Calu3 (cell line): ENCODE measurements around the gene GAS6. TPM values are rescaled to one million over a fixed set of nuclear protein-coding genes. Genes with fewer than 3 reads are reported as not detected.

ENCODE experiments used
- BruUV-seq: library from RNA; stranded (reverse); fragments of 400-500 nt; replicated peaks from 2 replicates; lab custom pipeline; 2021; lab: Mats Ljungman, UMichigan
- CTCF ChIA-PET: fragments of 300-600 bp; sonication (Branson Sonifier 250); formaldehyde crosslinking; loops from one replicate; lab custom pipeline; 2022; ENCODE audit warnings: antibody characterized with exemption; lab: Charles Lee
- DNase-seq: peaks from one replicate; pipeline ENCODE4 v3.0.0; 2022
- H3K27ac Mint-ChIP-seq: one replicate; pipeline ENCODE4 v1.8.0; 2022; ENCODE audit warnings: mixed read lengths; ENCODE audit not compliant: unreplicated experiment
- H3K27me3 Mint-ChIP-seq: one replicate; pipeline ENCODE4 v1.8.0; 2022; ENCODE audit warnings: mixed read lengths; ENCODE audit not compliant: unreplicated experiment
- H3K36me3 Mint-ChIP-seq: one replicate; pipeline ENCODE4 v1.8.0; 2022; ENCODE audit warnings: mild to moderate bottlenecking, moderate library complexity, mixed read lengths; ENCODE audit not compliant: insufficient read depth, unreplicated experiment
- H3K4me1 Mint-ChIP-seq: one replicate; pipeline ENCODE4 v1.8.0; 2022; ENCODE audit warnings: mild to moderate bottlenecking, low read depth, mixed read lengths; ENCODE audit not compliant: unreplicated experiment
- H3K4me3 Mint-ChIP-seq: one replicate; pipeline ENCODE4 v1.8.0; 2022; ENCODE audit warnings: mild to moderate bottlenecking, low read depth, moderate library complexity, mixed read lengths; ENCODE audit not compliant: unreplicated experiment
- H3K9me3 Mint-ChIP-seq: one replicate; pipeline ENCODE4 v1.8.0; 2022; ENCODE audit warnings: low read depth, mixed read lengths; ENCODE audit not compliant: unreplicated experiment
- intact Hi-C: fragments of 100-400 bp; cut with micrococcal nuclease; formaldehyde crosslinking; loops from one replicate; pipeline ENCODE4 v1.10.0; 2022; ENCODE audit not compliant: unreplicated experiment
- total RNA-seq: library from RNA; stranded (reverse); gene quantifications from 2 replicates; pipeline ENCODE4 v1.2.3, GENCODE V29; 2022
- TF ChIP-seq, protein P1 (sequence below): fragments of 200-600 bp; IDR thresholded peaks from one replicate; pipeline ENCODE4 v1.8.0; 2022; ENCODE audit warnings: antibody characterized with exemption; ENCODE audit not compliant: unreplicated experiment

The GAS6 gene
- total RNA-seq, 1 experiment from 2014 or later, result 0.42 TPM

GRCh38 chr13:113785051-113786010 lies 78.5 kb downstream of the GAS6 start:
- TF ChIP-seq, protein P1, sequence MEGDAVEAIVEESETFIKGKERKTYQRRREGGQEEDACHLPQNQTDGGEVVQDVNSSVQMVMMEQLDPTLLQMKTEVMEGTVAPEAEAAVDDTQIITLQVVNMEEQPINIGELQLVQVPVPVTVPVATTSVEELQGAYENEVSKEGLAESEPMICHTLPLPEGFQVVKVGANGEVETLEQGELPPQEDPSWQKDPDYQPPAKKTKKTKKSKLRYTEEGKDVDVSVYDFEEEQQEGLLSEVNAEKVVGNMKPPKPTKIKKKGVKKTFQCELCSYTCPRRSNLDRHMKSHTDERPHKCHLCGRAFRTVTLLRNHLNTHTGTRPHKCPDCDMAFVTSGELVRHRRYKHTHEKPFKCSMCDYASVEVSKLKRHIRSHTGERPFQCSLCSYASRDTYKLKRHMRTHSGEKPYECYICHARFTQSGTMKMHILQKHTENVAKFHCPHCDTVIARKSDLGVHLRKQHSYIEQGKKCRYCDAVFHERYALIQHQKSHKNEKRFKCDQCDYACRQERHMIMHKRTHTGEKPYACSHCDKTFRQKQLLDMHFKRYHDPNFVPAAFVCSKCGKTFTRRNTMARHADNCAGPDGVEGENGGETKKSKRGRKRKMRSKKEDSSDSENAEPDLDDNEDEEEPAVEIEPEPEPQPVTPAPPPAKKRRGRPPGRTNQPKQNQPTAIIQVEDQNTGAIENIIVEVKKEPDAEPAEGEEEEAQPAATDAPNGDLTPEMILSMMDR, result no peak
- intact Hi-C loops, result no loop called here
- peaks cover 7% of the 10 kb centered on the region for H3K27me3 Mint-ChIP-seq
- no peaks in the 10 kb centered on the region for H3K4me1 Mint-ChIP-seq
- no TSS peak for BruUV-seq
- H3K4me3 Mint-ChIP-seq, result no peak overlapping the region
- no peak overlapping the region for H3K27ac Mint-ChIP-seq
- no peak for DNase-seq
- H3K9me3 Mint-ChIP-seq, result peaks cover 2% of the 10 kb centered on the region
- H3K36me3 Mint-ChIP-seq, result no peaks in the 10 kb centered on the region
- CTCF ChIA-PET, result no interaction called here

DNA sequence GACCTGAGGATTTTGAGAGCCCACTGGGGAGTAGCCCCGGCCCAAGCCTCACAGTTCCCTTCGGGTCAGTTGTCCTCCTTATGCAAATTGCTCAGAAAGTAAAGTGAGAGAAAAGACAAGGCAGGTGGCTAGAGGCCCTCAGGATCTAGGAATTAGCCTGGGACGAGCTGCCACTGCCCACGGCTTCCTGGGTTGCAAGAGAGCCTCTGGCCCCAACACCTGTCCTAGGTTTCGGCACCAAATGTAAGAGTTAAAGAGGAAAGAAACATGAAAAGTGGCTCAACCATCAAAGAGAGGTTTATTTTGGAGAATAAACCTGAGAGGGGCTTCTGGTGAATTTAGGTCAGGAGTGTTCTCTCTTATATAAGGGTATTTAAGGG lies 79.2 kb downstream of the GAS6 start:
- TF ChIP-seq, protein P1, result no peak
- peaks cover 2% of the 10 kb centered on the region for H3K9me3 Mint-ChIP-seq
- no peak overlapping the region for H3K27ac Mint-ChIP-seq
- BruUV-seq, result no TSS peak
- DNase-seq, result no peak
- no peaks in the 10 kb centered on the region for H3K4me1 Mint-ChIP-seq
- CTCF ChIA-PET, result no interaction called here
- intact Hi-C loops, result no loop called here
- H3K4me3 Mint-ChIP-seq, result no peak overlapping the region
- H3K27me3 Mint-ChIP-seq, result peaks cover 7% of the 10 kb centered on the region
- no peaks in the 10 kb centered on the region for H3K36me3 Mint-ChIP-seq

DNA sequence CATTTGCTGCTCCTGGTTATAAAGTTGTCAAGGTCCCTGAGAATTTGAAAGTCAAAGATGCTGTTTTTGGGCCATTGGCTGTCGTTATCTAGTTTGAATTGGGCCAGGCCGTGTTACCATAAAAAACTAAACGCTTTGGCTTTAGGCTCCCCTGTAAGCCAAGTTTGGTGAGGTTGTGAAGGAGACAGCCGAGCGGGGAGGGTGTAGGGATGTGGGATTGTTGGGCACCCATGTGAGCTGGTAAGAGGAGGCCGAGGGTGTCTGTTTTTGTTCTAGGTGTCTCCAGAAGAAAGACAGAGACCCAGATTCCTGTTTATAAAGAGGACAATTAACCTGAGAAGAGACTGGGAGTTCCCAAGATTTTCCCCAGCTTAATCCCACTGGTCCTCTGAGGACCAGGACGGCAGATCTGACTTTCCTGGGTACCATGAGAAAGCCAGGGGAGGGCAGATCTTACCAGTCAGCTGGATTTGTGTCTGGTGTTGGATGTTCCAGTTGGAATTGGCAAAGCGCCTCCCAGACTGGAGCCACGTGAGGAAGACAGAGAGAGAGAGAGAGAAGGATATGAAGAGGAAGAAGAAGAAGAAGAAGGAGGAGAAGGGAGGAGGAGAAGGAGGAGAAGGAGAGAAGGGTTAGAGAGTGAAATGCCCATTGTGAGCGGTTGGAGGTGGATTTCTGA lies 79.8 kb downstream of the GAS6 start:
- no peak for DNase-seq
- H3K27ac Mint-ChIP-seq, result no peak overlapping the region
- TF ChIP-seq, protein P1, result no peak
- H3K4me3 Mint-ChIP-seq, result no peak overlapping the region
- CTCF ChIA-PET, result no interaction called here
- no peaks in the 10 kb centered on the region for H3K36me3 Mint-ChIP-seq
- intact Hi-C loops, result no loop called here
- no peaks in the 10 kb centered on the region for H3K4me1 Mint-ChIP-seq
- H3K27me3 Mint-ChIP-seq, result peaks cover 12% of the 10 kb centered on the region
- no TSS peak for BruUV-seq
- H3K9me3 Mint-ChIP-seq, result peaks cover 2% of the 10 kb centered on the region

DNA sequence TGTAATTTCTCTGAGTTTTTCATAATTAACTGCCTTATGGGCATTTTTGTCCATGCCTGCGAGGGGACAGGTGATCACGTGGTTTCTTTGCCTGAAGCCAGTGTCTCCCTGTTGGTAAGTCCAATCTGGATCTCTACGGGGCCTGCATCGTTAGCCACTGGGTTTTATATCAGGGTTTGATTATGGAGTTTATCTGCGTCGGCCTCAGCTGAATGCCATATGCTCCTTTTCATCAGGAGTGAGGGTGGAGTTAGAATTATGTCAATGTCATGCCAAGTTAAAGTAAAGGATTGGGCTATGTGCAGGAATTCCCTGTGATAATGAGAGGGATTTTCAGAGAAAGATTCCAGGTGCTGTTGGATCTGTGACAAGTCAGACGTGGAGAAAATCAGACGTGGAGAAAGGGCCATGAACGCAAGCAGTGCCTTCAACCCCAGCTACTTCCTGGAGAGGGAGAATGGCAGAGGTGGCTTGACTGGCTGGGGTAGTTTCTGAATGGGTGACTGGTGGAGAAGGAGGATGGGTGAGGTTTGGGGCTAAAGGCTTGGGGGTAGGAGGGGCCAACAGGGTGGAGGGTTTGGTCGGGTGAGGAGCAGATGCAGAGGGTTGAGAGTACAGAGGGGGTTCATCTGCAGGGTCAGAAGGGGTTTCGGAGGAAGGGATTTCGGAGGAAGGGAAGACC lies 80.5 kb downstream of the GAS6 start:
- CTCF ChIA-PET, result no interaction called here
- H3K4me1 Mint-ChIP-seq, result no peaks in the 10 kb centered on the region
- no TSS peak for BruUV-seq
- H3K36me3 Mint-ChIP-seq, result no peaks in the 10 kb centered on the region
- H3K4me3 Mint-ChIP-seq, result no peak overlapping the region
- TF ChIP-seq, protein P1, result no peak
- no peak overlapping the region for H3K27ac Mint-ChIP-seq
- DNase-seq, result no peak
- peaks cover 19% of the 10 kb centered on the region for H3K27me3 Mint-ChIP-seq
- peaks cover 2% of the 10 kb centered on the region for H3K9me3 Mint-ChIP-seq
- intact Hi-C loops, result no loop called here
